Astrocyte (in vitro differentiated cells and primary cell): ENCODE results near the gene OBSL1.

Experiments used
- EZH2 ChIP-seq: IDR thresholded peaks from 2 replicates; pipeline ENCODE4 v1.6.1; 2012; ENCODE audit warnings: mild to moderate bottlenecking, low read length, inconsistent platforms; ENCODE audit not compliant: insufficient read depth
- TF ChIP-seq, protein P1 (sequence below): IDR thresholded peaks from 2 replicates; pipeline ENCODE4 v1.5.1; 2011; ENCODE audit warnings: low read depth, mild to moderate bottlenecking, inconsistent platforms, low read length, moderate library complexity; ENCODE audit not compliant: insufficient read depth

DNA sequence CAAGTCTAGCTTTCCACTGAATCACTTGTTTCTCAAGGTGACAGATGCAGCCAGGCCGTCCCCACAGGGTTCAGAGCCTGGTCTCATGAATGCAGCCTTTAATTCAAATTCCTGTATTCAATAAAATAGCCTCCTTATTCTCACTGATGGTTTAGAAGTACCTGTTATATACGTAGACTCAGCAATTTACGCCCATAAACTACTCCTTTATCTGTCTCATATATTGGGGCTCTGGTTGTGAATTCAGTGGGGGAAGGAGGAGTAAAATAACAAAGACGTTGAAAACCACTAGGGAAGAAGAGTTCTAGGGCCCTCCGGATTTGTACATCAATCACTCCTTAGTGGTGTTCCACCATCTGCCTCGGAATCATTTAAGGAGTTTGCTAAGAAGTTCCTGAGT is 1.7 kb downstream of the OBSL1 start:
- TF ChIP-seq, protein P1, sequence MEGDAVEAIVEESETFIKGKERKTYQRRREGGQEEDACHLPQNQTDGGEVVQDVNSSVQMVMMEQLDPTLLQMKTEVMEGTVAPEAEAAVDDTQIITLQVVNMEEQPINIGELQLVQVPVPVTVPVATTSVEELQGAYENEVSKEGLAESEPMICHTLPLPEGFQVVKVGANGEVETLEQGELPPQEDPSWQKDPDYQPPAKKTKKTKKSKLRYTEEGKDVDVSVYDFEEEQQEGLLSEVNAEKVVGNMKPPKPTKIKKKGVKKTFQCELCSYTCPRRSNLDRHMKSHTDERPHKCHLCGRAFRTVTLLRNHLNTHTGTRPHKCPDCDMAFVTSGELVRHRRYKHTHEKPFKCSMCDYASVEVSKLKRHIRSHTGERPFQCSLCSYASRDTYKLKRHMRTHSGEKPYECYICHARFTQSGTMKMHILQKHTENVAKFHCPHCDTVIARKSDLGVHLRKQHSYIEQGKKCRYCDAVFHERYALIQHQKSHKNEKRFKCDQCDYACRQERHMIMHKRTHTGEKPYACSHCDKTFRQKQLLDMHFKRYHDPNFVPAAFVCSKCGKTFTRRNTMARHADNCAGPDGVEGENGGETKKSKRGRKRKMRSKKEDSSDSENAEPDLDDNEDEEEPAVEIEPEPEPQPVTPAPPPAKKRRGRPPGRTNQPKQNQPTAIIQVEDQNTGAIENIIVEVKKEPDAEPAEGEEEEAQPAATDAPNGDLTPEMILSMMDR = no peak
- TF ChIP-seq EZH2 = no peak
